Right atrium auricular region (tissue), 2 donors: Measurements from ENCODE around the gene ZMAT3. TPM values are rescaled to one million over a fixed set of nuclear protein-coding genes. Genes with fewer than 3 reads are reported as not detected.
"Not testable (repeated sequence)": the region's sequence is repeated elsewhere in the genome, so short reads cannot be mapped to it uniquely, and the experiment has no call there.

Experiments used
- DNase-seq: peaks from one replicate; pipeline ENCODE4 v3.0.0-alpha.2; 2019; ENCODE audit warnings: low spot score
- H3K27ac ChIP-seq, 2 donors: fragments of 200-600 bp; sonication (generic); 1 replicate in 1 of 2; 2 replicates in 1 of 2; pipeline ENCODE4 v1.5.1; 2016 to 2019
- H3K27me3 ChIP-seq, 2 donors: fragments of 200-600 bp; sonication (generic); one replicate each; pipeline versions ENCODE4 v1.5.1 to v1.6.0; 2017 to 2019
- H3K36me3 ChIP-seq: fragments of 200-600 bp; sonication (generic); one replicate; pipeline ENCODE4 v1.5.1; 2016
- H3K4me1 ChIP-seq, 2 donors: fragments of 200-600 bp; sonication (generic); one replicate each; pipeline versions ENCODE4 v1.5.1 to v1.6.0; 2017 to 2019
- H3K4me3 ChIP-seq, 2 donors: fragments of 200-600 bp; sonication (generic); 1 replicate in 1 of 2; 2 replicates in 1 of 2; pipeline ENCODE4 v1.5.1; 2017 to 2019; ENCODE audit warnings: mild to moderate bottlenecking in 1 of 2, moderate library complexity in 1 of 2
- H3K9me3 ChIP-seq, 2 donors: fragments of 200-600 bp; sonication (generic); one replicate each; pipeline ENCODE4 v1.5.1; 2019
- CTCF ChIP-seq, 2 donors: fragments of 200-600 bp; sonication (generic); IDR thresholded peaks; one replicate each; pipeline ENCODE4 v1.5.1; 2019; ENCODE audit warnings: antibody characterized with exemption in 2 of 2
- total RNA-seq, 2 donors: library from RNA; depleted of rRNA; stranded (reverse); fragments of >200 nt; gene quantifications; one replicate each; pipeline ENCODE4 v1.1.0, GENCODE V29; 2016

Gene ZMAT3
- total RNA-seq, 2 donors from 2014 or later = 8.5 to 12.6 TPM

GRCh38 chr3:179046497-179047353, 24.9 kb downstream of the ZMAT3 start:
- no peaks in the 10 kb centered on the region for H3K9me3 ChIP-seq
- no peak overlapping the region for H3K4me3 ChIP-seq
- no peak overlapping the region for H3K27ac ChIP-seq
- H3K4me1 ChIP-seq = peaks cover 0 to 16% of the 10 kb centered on the region in 2 donors
- H3K36me3 ChIP-seq = no peaks in the 10 kb centered on the region
- H3K27me3 ChIP-seq = no peaks in the 10 kb centered on the region
- no peak for DNase-seq
- TF ChIP-seq CTCF (IDR thresholded peaks at IDR 0.05) = no peak

- no peak overlapping the region for H3K4me3 ChIP-seq
- H3K4me1 ChIP-seq = peaks cover 0 to 16% of the 10 kb centered on the region in 2 donors
- H3K27me3 ChIP-seq = no peaks in the 10 kb centered on the region
- no peak for DNase-seq
- H3K36me3 ChIP-seq = no peaks in the 10 kb centered on the region
- H3K27ac ChIP-seq = no peak overlapping the region
- TF ChIP-seq CTCF (IDR thresholded peaks at IDR 0.05) = no peak
- H3K9me3 ChIP-seq = no peaks in the 10 kb centered on the region
These were observed 25.7 kb downstream of the ZMAT3 start for GRCh38 chr3:179045719-179046402.

- H3K27ac ChIP-seq, H3K9me3 ChIP-seq, H3K36me3 ChIP-seq, H3K4me3 ChIP-seq, DNase-seq, H3K27me3 ChIP-seq: not testable (repeated sequence)
- H3K4me1 ChIP-seq = peaks cover 0 to 20% of the 10 kb centered on the region in 2 donors
These were observed 32.7 kb downstream of the ZMAT3 start for GRCh38 chr3:179038899-179039251.

GRCh38 chr3:179038216-179038898, 33.3 kb downstream of the ZMAT3 start:
- H3K4me1 ChIP-seq = peaks cover 0 to 20% of the 10 kb centered on the region in 2 donors
- no peak for DNase-seq
- no peak for TF ChIP-seq CTCF (IDR thresholded peaks at IDR 0.05)
- H3K4me3 ChIP-seq = no peak overlapping the region
- H3K36me3 ChIP-seq = no peaks in the 10 kb centered on the region
- H3K27ac ChIP-seq = no peak overlapping the region
- H3K9me3 ChIP-seq = no peaks in the 10 kb centered on the region
- no peaks in the 10 kb centered on the region for H3K27me3 ChIP-seq

- DNase-seq = no peak
- H3K4me3 ChIP-seq = no peak overlapping the region
- no peak overlapping the region for H3K27ac ChIP-seq
These were observed 34.3 kb downstream of the ZMAT3 start for GRCh38 chr3:179037351-179037750.

More at GRCh38 chr3:179037351-179037750, 34.3 kb downstream of the ZMAT3 start:
- H3K9me3 ChIP-seq = no peaks in the 10 kb centered on the region
- peaks cover 0 to 20% of the 10 kb centered on the region in 2 donors for H3K4me1 ChIP-seq
- no peaks in the 10 kb centered on the region for H3K27me3 ChIP-seq
- no peak for TF ChIP-seq CTCF (IDR thresholded peaks at IDR 0.05)
- no peaks in the 10 kb centered on the region for H3K36me3 ChIP-seq
